ENCODE data around the gene PHF5A.

The PHF5A gene

DNA sequence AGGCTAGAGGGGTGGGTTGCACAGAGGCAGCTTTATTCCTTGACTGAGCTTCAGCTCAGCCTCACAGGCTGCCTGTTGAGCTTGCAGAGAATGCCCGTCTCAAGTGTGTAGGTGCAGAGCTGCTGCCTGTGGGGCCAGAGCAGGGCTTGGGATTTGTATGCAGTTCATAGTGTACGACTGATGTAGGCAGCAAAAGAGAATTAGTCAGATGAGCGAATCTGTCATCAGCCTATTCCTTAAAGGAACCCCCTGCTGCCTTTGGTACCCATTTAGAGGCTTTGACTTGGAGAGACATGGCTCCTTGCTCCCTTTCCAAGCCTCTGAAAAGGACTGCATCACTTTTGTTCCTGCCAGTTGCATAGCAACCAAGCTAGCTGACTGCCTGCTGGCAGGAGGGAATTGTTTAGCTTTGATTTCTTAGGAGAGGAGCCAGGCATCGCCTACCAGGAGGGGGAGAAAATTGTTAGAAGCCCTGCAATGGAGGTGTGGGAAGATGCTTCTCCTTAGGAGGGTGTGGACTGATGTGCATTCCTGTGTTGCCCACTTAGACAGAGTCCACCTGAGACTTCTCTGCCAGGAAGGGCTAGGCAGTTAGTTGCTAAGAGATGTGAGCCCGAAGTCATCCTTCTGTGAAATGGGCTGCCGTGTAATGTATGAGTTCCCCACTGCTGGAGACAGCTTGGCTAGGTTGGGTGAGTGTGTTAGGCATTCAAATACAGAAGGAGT, 11.3 kb upstream of the PHF5A start:
- Histone ChIP-seq H3K4me1 (ENCODE audit: insufficient read depth, poor library complexity, severe bottlenecking) (no peaks in the 10 kb centered on the region), H3K27ac (ENCODE audit: poor library complexity, severe bottlenecking) (no peak overlapping the region), H3K9me3 (ENCODE audit: severe bottlenecking) (no peaks in the 10 kb centered on the region), H3K27me3 (ENCODE audit: insufficient read depth, poor library complexity, severe bottlenecking) (no peaks in the 10 kb centered on the region), H3K36me3 (ENCODE audit: low read depth) (peaks cover 4% of the 10 kb centered on the region), H3K4me3 (ENCODE audit: severe bottlenecking) (no peak overlapping the region)
- DNase-seq (ENCODE audit: low spot score) (no peak), ATAC-seq (ENCODE audit: low read depth) (no peak)
- TF ChIP-seq, protein P1, sequence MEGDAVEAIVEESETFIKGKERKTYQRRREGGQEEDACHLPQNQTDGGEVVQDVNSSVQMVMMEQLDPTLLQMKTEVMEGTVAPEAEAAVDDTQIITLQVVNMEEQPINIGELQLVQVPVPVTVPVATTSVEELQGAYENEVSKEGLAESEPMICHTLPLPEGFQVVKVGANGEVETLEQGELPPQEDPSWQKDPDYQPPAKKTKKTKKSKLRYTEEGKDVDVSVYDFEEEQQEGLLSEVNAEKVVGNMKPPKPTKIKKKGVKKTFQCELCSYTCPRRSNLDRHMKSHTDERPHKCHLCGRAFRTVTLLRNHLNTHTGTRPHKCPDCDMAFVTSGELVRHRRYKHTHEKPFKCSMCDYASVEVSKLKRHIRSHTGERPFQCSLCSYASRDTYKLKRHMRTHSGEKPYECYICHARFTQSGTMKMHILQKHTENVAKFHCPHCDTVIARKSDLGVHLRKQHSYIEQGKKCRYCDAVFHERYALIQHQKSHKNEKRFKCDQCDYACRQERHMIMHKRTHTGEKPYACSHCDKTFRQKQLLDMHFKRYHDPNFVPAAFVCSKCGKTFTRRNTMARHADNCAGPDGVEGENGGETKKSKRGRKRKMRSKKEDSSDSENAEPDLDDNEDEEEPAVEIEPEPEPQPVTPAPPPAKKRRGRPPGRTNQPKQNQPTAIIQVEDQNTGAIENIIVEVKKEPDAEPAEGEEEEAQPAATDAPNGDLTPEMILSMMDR (IDR thresholded peaks at IDR 0.05; ENCODE audit: poor library complexity, severe bottlenecking) = no peak

- Histone ChIP-seq H3K27me3 (ENCODE audit: insufficient read depth, poor library complexity, severe bottlenecking) (no peaks in the 10 kb centered on the region), H3K9me3 (ENCODE audit: severe bottlenecking) (no peaks in the 10 kb centered on the region), H3K36me3 (ENCODE audit: low read depth) (peaks cover 4% of the 10 kb centered on the region), H3K4me1 (ENCODE audit: insufficient read depth, poor library complexity, severe bottlenecking) (no peaks in the 10 kb centered on the region), H3K27ac (ENCODE audit: poor library complexity, severe bottlenecking) (no peak overlapping the region), H3K4me3 (ENCODE audit: severe bottlenecking) (no peak overlapping the region)
- no peak for ATAC-seq (ENCODE audit: low read depth)
- TF ChIP-seq, protein P1 (IDR thresholded peaks at IDR 0.05; ENCODE audit: poor library complexity, severe bottlenecking) = no peak
- no peak for DNase-seq (ENCODE audit: low spot score)
Observed at GRCh38 chr22:41478891-41479521, 10.5 kb upstream of the PHF5A start.

DNA sequence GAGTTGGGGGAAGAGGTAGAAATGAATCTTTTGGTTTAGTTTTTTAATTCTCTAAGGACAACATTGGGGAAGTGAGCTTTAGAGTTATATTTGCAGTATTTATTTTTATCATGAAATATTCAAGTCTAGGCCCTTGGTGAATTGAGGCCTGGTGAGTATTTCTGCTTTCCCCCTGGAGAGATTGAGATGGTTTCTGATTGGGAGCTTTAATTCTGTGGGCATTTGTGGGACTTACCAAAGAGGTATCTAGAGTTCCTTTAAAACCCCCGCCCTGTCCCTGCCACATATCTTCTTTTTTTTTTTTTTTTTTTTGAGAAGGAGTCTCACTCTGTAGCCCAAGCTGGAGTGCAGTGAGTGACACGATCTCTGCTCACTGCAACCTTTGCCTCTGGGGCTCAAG, 10.0 kb upstream of the PHF5A start:
- no peak for ATAC-seq (ENCODE audit: low read depth)
- Histone ChIP-seq H3K9me3 (ENCODE audit: severe bottlenecking) (no peaks in the 10 kb centered on the region), H3K36me3 (ENCODE audit: low read depth) (peaks cover 4% of the 10 kb centered on the region), H3K4me1 (ENCODE audit: insufficient read depth, poor library complexity, severe bottlenecking) (no peaks in the 10 kb centered on the region), H3K27me3 (ENCODE audit: insufficient read depth, poor library complexity, severe bottlenecking) (no peaks in the 10 kb centered on the region), H3K27ac (ENCODE audit: poor library complexity, severe bottlenecking) (no peak overlapping the region), H3K4me3 (ENCODE audit: severe bottlenecking) (no peak overlapping the region)
- TF ChIP-seq, protein P1 (IDR thresholded peaks at IDR 0.05; ENCODE audit: poor library complexity, severe bottlenecking) = no peak
- no peak for DNase-seq (ENCODE audit: low spot score)

DNA sequence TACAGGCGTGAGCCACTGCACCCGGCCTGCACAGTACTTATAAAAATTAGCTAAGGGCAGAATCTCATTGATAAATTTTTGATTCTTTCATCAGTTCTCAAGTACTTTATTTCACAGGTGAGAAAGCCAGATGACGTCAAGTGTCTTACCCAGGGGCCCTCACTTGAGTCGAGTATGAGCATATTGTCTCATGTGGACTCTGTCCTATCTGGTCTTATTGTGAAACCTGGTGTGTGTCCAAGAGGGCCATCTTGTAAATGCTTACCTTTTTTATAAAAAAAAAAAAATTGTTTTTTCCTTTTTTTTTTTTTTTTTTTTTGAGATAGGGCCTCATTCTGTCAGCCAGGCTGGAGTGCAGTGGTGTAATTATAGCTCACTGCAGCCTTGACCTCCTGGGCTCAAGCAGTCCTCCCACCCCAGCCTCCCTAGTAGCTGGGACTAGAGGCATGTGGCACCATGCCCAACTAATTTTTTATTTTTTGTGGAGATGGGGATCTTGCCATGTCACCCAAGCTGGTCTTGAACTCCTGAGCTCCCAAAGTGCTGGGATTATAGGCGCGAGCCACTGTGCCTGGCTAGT, 6.5 kb upstream of the PHF5A start:
- ATAC-seq (ENCODE audit: low read depth) (no peak), DNase-seq (ENCODE audit: low spot score) (no peak)
- Histone ChIP-seq H3K4me1 (ENCODE audit: insufficient read depth, poor library complexity, severe bottlenecking) (no peaks in the 10 kb centered on the region), H3K36me3 (ENCODE audit: low read depth) (peaks cover 23% of the 10 kb centered on the region), H3K4me3 (ENCODE audit: severe bottlenecking) (no peak overlapping the region), H3K27me3 (ENCODE audit: insufficient read depth, poor library complexity, severe bottlenecking) (no peaks in the 10 kb centered on the region), H3K9me3 (ENCODE audit: severe bottlenecking) (no peaks in the 10 kb centered on the region), H3K27ac (ENCODE audit: poor library complexity, severe bottlenecking) (no peak overlapping the region)
- TF ChIP-seq, protein P1 (IDR thresholded peaks at IDR 0.05; ENCODE audit: poor library complexity, severe bottlenecking) = no peak

Measured in RWPE2 (cell line).